Measurements from ENCODE around the gene SLC38A10. TPM values are rescaled to one million over a fixed set of nuclear protein-coding genes. Genes with fewer than 3 reads are reported as not detected.

The SLC38A10 gene
- total RNA-seq, 1 experiment from 2014 or later, result 43.8 TPM

DNA sequence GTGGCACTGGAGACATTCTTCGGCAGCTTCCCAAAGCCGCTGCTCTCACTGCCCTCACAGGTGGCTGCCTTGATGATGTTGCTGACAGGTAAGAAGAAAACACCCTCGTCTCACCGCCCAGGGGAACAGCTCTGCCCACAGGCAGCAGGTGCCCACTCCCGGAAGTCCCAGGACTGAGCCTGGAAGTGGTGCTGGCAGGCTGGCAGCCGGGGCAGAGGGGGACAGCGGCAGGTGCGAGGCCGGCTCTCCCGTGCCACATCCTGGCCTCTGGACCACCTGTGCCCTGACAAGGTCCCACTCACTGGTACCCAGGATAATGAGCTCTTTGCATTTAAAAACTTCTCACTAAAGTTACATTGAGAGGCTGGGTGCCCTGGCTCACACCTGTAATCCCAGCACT is 92.8 kb downstream of the SLC38A10 start:
- Histone ChIP-seq H3K79me1 (ENCODE audit: insufficient read depth, low read depth, low read length, poor library complexity, severe bottlenecking) (no peaks in the 10 kb centered on the region), H3K18ac (ENCODE audit: insufficient read length, low read depth, low read length) (no peak overlapping the region), H3K56ac (ENCODE audit: insufficient read length, low read depth, low read length) (no peak overlapping the region), H4K91ac (ENCODE audit: insufficient read length, low read depth, low read length) (no peak overlapping the region), H2AK5ac (ENCODE audit: insufficient read length, low read length) (no peak overlapping the region), H3K27me3 (ENCODE audit: insufficient read depth, low read length) (no peaks in the 10 kb centered on the region), H3K23me2 (ENCODE audit: insufficient read length, low read depth, low read length, poor library complexity, severe bottlenecking) (no peaks in the 10 kb centered on the region), H2BK5ac (ENCODE audit: insufficient read length, low read length) (no peak overlapping the region), H3K4me2 (ENCODE audit: insufficient read depth, insufficient read length, low read length) (no peak overlapping the region), H3K23ac (ENCODE audit: insufficient read length, low read depth, low read length) (no peak overlapping the region), H3K9me3 (ENCODE audit: control insufficient read depth, low read depth, low read length) (no peaks in the 10 kb centered on the region), H3K79me2 (ENCODE audit: insufficient read depth, low read length) (no peaks in the 10 kb centered on the region), H2BK12ac (ENCODE audit: insufficient read length, low read depth, low read length) (no peak overlapping the region), H2BK20ac (ENCODE audit: low read depth, low read length, poor library complexity, severe bottlenecking) (no peak overlapping the region), H3K9ac (ENCODE audit: extremely low read depth, insufficient read length, low read length) (no peak overlapping the region), H4K8ac (replicated peaks; ENCODE audit: insufficient read length, low read depth, low read length) (no peak overlapping the region), H2BK120ac (ENCODE audit: low read depth, low read length, poor library complexity, severe bottlenecking) (no peak overlapping the region), H2BK15ac (ENCODE audit: low read depth, low read length) (no peak overlapping the region), H4K20me1 (ENCODE audit: control insufficient read depth, insufficient read depth, insufficient read length) (no peaks in the 10 kb centered on the region), H3K4ac (ENCODE audit: low read depth, low read length) (no peak overlapping the region), H4K5ac (ENCODE audit: insufficient read length, low read depth, low read length) (no peak overlapping the region), H3K14ac (ENCODE audit: insufficient read depth, low read length) (no peak overlapping the region), H3T11ph (ENCODE audit: low read length) (no peak overlapping the region), H2AFZ (ENCODE audit: low read length) (no peak overlapping the region), H3K27ac (ENCODE audit: insufficient read length, low read depth, low read length) (no peak overlapping the region), H3K4me1 (ENCODE audit: insufficient read depth, low read length) (no peaks in the 10 kb centered on the region)
- no CpG with 5 or more reads among the region's 10 CpGs for WGBS (ENCODE audit: extremely low coverage, insufficient read length, low lambda C conversion rate)
- TF ChIP-seq, protein P1, sequence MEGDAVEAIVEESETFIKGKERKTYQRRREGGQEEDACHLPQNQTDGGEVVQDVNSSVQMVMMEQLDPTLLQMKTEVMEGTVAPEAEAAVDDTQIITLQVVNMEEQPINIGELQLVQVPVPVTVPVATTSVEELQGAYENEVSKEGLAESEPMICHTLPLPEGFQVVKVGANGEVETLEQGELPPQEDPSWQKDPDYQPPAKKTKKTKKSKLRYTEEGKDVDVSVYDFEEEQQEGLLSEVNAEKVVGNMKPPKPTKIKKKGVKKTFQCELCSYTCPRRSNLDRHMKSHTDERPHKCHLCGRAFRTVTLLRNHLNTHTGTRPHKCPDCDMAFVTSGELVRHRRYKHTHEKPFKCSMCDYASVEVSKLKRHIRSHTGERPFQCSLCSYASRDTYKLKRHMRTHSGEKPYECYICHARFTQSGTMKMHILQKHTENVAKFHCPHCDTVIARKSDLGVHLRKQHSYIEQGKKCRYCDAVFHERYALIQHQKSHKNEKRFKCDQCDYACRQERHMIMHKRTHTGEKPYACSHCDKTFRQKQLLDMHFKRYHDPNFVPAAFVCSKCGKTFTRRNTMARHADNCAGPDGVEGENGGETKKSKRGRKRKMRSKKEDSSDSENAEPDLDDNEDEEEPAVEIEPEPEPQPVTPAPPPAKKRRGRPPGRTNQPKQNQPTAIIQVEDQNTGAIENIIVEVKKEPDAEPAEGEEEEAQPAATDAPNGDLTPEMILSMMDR (conservative IDR thresholded peaks at IDR 0.05), result no peak
- no peaks in the 10 kb centered on the region for H3K27me3 Mint-ChIP-seq (ENCODE audit: low read depth)
- H3K4me3 Mint-ChIP-seq, result no peak overlapping the region
- peaks cover 3% of the 10 kb centered on the region in 2 experiments; a peak in 2 of 4 replicates for H3K4me1 Mint-ChIP-seq
- H3K9me3 Mint-ChIP-seq, result no peaks in the 10 kb centered on the region
- H3K27ac Mint-ChIP-seq, result peak overlapping the region in 1 of 3 experiments; percentile 65; a peak in 1 of 7 replicates
- no peak for DNase-seq
- peaks cover 0 to 39% (median 19%) of the 10 kb centered on the region in 3 experiments; a peak in 5 of 7 replicates for H3K36me3 Mint-ChIP-seq (ENCODE audit: insufficient read depth in 1 of 3, low read depth in 3 of 3)

Measured in H9 (cell line).